ENCODE measurements around the gene USP47. TPM values are rescaled to one million over a fixed set of nuclear protein-coding genes. Genes with fewer than 3 reads are reported as not detected.
A peak's percentile ranks its signal among the peaks of the same experiment; 100 is the strongest.

The USP47 gene
- total and polyA plus RNA-seq, 9 of the 15 experiments (the other 6 are each of a cell fraction or from before 2014, with no cell fraction given), result 13.1 to 63.6 (median 34.7) TPM

GRCh38 chr11:11985954-11986949 lies 144.5 kb downstream of the USP47 start:
- H3K4me3 ChIP-seq, result no peak overlapping the region
- intact Hi-C loops (cut with micrococcal nuclease), result no loop called here
- no peak overlapping the region for H3K4me2 ChIP-seq (ENCODE audit: insufficient read depth, low read length)
- no peak for DNase-seq (ENCODE audit: extremely low read depth in 1 of 4, low spot score in 3 of 4)
- H3K9me3 ChIP-seq (replicated peaks; ENCODE audit: control insufficient read depth, insufficient read depth, low read depth, low read length), result no peaks in the 10 kb centered on the region; the same call in 1 of the 2 replicates
- in situ Hi-C loops (cut with MboI), result no loop called here
- peaks cover 3 to 40% of the 10 kb centered on the region in 2 experiments; a peak in 3 of 5 replicates for H3K27me3 ChIP-seq (ENCODE audit: control insufficient read depth in 2 of 2, insufficient read depth in 2 of 2, low read length in 2 of 2)
- H4K20me1 ChIP-seq (replicated peaks; ENCODE audit: control insufficient read depth, insufficient read depth, low read length), result no peaks in the 10 kb centered on the region
- no peak for ATAC-seq
- H3K79me2 ChIP-seq (ENCODE audit: control insufficient read depth, insufficient read depth, low read length), result no peaks in the 10 kb centered on the region
- no peak for FAIRE-seq
- no peak overlapping the region for H3K27ac ChIP-seq (ENCODE audit: extremely low read depth, low read depth, low read length)
- no peaks in the 10 kb centered on the region; a peak in 1 of 5 replicates for H3K4me1 ChIP-seq (replicated peaks in 1 of 2; ENCODE audit: control insufficient read depth in 2 of 2, insufficient read depth in 2 of 2, low read length in 2 of 2)
- CTCF ChIA-PET (ENCODE audit: low intra/inter-chr PET ratio), result no interaction called here
- no peaks in the 10 kb centered on the region for H3K9me1 ChIP-seq (ENCODE audit: control insufficient read depth, insufficient read depth, low read length)
- no peaks in the 10 kb centered on the region for H3K36me3 ChIP-seq (ENCODE audit: control insufficient read depth, insufficient read depth, low read length)
- H2AFZ ChIP-seq (ENCODE audit: low read depth, low read length), result no peak overlapping the region
- H3K9ac ChIP-seq (ENCODE audit: insufficient read depth in 1 of 2, low read depth in 2 of 2, low read length in 2 of 2), result no peak overlapping the region
- WGBS (ENCODE audit: insufficient coverage, low coverage, missing lambda C conversion rate), result 26% methylated on average over 9 of the region's 9 CpGs
- TF ChIP-seq, protein P1, sequence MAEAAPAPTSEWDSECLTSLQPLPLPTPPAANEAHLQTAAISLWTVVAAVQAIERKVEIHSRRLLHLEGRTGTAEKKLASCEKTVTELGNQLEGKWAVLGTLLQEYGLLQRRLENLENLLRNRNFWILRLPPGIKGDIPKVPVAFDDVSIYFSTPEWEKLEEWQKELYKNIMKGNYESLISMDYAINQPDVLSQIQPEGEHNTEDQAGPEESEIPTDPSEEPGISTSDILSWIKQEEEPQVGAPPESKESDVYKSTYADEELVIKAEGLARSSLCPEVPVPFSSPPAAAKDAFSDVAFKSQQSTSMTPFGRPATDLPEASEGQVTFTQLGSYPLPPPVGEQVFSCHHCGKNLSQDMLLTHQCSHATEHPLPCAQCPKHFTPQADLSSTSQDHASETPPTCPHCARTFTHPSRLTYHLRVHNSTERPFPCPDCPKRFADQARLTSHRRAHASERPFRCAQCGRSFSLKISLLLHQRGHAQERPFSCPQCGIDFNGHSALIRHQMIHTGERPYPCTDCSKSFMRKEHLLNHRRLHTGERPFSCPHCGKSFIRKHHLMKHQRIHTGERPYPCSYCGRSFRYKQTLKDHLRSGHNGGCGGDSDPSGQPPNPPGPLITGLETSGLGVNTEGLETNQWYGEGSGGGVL (CRISPR knock-in tag; IDR thresholded peaks at IDR 0.05), result no peak
- TF ChIP-seq MAFG (tag; conservative IDR thresholded peaks at IDR 0.05), result 0 out of 2 replicates have a peak, but pooled peaks have one; percentile 17
- BruUV-seq (replicated peaks), result no TSS peak
- POLR2A ChIA-PET, result no interaction called here
